OCI-LY7 (cell line): Measurements from ENCODE around the gene NEK11.

Experiments used
- EZH2phosphoT487 ChIP-seq: fragments of 200-600 bp; sonication (generic); IDR thresholded peaks from 2 replicates; pipeline ENCODE4 v1.6.1; 2018; ENCODE audit warnings: low read depth, borderline replicate concordance, mild to moderate bottlenecking, mixed run types, antibody characterized with exemption, low read length, moderate library complexity, mixed read lengths
- TF ChIP-seq, protein P1 (sequence below): fragments of 200-600 bp; sonication (generic); conservative IDR thresholded peaks from 2 replicates; pipeline ENCODE4 v1.5.1; 2014; ENCODE audit warnings: mild to moderate bottlenecking, antibody characterized with exemption, low read length, moderate library complexity, mixed read lengths

- TF ChIP-seq, protein P1, sequence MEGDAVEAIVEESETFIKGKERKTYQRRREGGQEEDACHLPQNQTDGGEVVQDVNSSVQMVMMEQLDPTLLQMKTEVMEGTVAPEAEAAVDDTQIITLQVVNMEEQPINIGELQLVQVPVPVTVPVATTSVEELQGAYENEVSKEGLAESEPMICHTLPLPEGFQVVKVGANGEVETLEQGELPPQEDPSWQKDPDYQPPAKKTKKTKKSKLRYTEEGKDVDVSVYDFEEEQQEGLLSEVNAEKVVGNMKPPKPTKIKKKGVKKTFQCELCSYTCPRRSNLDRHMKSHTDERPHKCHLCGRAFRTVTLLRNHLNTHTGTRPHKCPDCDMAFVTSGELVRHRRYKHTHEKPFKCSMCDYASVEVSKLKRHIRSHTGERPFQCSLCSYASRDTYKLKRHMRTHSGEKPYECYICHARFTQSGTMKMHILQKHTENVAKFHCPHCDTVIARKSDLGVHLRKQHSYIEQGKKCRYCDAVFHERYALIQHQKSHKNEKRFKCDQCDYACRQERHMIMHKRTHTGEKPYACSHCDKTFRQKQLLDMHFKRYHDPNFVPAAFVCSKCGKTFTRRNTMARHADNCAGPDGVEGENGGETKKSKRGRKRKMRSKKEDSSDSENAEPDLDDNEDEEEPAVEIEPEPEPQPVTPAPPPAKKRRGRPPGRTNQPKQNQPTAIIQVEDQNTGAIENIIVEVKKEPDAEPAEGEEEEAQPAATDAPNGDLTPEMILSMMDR, result no peak
- TF ChIP-seq EZH2phosphoT487, result no peak
These were observed 361.8 kb downstream of the NEK11 start for GRCh38 chr3:131388490-131388799.
